ENCODE results near the gene ATP9A.
"Not testable (repeated sequence)": the region's sequence is repeated elsewhere in the genome, so short reads cannot be mapped to it uniquely, and the experiment has no call there.

The ATP9A gene

GRCh38 chr20:51569815-51570738 is 198.1 kb downstream of the ATP9A start:
- no peak for DNase-seq

GRCh38 chr20:51568533-51568932 is 199.7 kb downstream of the ATP9A start:
- not testable (repeated sequence) for DNase-seq

GRCh38 chr20:51567622-51568021 is 200.6 kb downstream of the ATP9A start:
- DNase-seq, result no peak

GRCh38 chr20:51566594-51566993 is 201.6 kb downstream of the ATP9A start:
- no peak for DNase-seq

- no peak for DNase-seq
Observed at GRCh38 chr20:51565298-51566144, 202.7 kb downstream of the ATP9A start.

DNA sequence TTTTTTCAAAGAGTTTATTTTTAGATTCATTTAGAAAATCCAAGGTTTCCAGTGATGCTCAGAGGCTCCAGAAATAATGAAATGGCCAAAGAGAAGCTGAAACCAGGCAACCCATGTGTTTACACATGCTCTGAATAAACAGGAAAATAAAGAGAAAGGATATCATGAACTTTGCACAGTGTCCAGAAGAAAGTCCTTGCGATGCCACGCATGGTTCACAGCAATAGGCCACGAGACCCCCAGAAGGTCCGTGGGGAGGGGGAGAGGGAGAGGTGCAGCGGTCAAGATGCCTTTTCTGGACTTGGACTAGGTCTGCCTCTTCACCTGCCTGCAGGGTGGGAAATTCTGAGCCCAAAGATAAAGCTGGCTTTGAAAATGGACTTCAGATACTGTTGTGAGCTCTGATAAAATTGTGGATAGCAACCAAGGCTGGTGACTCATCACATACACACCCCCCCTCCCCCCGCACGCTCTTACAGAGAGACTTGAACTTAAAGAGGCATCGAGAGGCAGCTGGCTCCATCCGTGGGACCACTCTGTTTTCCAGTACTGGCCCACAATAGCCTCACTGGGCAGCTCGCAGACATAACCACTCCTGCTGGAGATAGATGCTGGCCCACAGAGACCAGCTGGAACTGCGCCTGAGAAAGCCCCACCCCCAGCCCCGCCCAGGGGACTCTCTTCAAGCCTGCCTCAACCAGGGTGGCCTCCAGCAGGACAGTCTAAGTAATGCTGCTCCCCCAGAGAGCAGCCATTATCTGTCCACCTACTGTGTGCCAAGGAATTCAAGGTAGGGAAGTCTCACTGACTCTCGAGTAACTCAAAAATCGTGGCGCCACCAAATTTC is 204.5 kb downstream of the ATP9A start:
- DNase-seq, result peak; percentile 19

GRCh38 chr20:51563174-51563485 is 205.1 kb downstream of the ATP9A start:
- DNase-seq, result no peak

- peak; percentile 88 for DNase-seq
Observed at GRCh38 chr20:51562332-51563173, 205.6 kb downstream of the ATP9A start.

DNA sequence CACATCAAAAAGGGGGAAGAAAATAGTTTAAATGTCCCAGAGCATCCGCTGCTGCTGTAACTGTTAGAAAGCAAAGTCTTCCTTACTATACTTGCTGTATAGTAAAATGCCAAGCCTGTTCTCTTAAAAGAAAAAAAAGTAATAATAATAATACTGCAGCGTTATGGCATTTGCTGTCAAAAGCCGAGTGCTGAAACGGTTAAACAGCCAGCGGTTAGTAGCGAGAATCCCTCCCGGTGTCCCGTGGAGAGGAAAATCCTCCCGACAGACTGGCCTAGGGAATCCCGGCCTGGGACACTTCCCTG is 206.2 kb downstream of the ATP9A start:
- no peak for DNase-seq

GRCh38 chr20:51560550-51561307 is 207.5 kb downstream of the ATP9A start:
- no peak for DNase-seq

- DNase-seq, result no peak
Observed at GRCh38 chr20:51560042-51560441, 208.1 kb downstream of the ATP9A start.

GRCh38 chr20:51554538-51555165 is 213.5 kb downstream of the ATP9A start:
- no peak for DNase-seq

DNA sequence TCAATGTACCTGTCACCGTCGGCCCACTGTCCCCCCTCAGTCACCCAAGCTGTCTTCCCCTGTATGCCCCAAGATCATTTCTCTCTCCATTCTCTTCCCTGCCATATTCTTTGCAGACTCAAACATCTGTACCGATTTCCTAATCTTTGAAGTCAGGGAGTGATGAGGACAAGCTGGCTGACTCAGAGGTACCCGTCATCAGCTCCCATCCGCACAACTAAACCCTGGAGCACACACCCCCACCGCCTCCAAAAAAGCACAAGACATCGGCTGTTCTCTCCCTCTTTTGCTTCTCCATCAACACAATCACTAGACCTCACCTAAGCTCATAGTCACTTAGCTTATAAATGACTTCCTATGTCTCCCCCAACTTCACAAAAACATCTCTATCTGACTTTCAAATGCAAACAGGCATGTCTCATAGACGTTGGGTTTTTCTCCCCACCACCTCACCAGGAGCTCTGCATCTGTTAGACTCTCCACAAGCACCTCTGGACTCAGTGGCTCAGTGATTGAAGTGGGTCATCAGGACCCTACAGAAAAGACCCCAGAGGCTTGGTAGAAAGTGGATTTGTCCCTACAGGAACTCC is 214.2 kb downstream of the ATP9A start:
- no peak for DNase-seq

GRCh38 chr20:51551186-51551585 is 217.0 kb downstream of the ATP9A start:
- no peak for DNase-seq

DNA sequence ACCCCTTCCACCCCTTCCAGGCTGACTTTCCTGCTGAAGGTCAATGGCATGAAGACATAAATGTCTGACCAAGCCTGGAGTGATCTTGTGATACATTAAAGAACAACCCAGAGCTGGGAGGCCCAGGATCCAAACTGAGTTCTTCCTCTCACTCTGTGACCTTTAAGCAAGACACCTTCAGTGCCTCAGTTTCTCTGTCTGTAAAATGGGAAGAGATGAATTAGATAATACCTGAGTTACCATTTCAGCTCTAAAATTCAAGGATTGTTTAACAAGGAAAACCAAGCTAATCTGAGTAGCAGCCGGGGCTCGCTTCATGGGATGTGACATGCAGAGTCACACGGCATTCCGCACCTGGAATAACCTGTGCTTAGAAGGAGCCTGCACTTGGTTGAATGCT is 218.7 kb downstream of the ATP9A start:
- no peak for DNase-seq

- DNase-seq, result no peak
Observed at GRCh38 chr20:51547951-51548350, 220.2 kb downstream of the ATP9A start.
